ENCODE data around the gene SPINK14. TPM values are rescaled to one million over a fixed set of nuclear protein-coding genes. Genes with fewer than 3 reads are reported as not detected.

The SPINK14 gene
- total RNA-seq, 5 donors from 2014 or later (not counting 1 experiment from before 2014, with no cell fraction given): not detected

- H3K4me1 ChIP-seq (ENCODE audit: control insufficient read depth in 1 of 2, extremely low read depth in 1 of 2, insufficient read depth in 2 of 2, low read length in 2 of 2): no peaks in the 10 kb centered on the region
- H3K27ac ChIP-seq (ENCODE audit: low read length): no peak overlapping the region
- no peaks in the 10 kb centered on the region for H3K9me3 ChIP-seq
- Mint-ChIP-seq H3K27ac (no peak overlapping the region), H3K4me1 (no peaks in the 10 kb centered on the region), H3K4me3 (no peak overlapping the region), H3K27me3 (peaks cover 5 to 10% of the 10 kb centered on the region in 2 donors), H3K36me3 (no peaks in the 10 kb centered on the region), H3K9me3 (peaks cover 0 to 3% (median 0%) of the 10 kb centered on the region in 3 donors)
- no peaks in the 10 kb centered on the region for H3K27me3 ChIP-seq (replicated peaks in 1 of 2; ENCODE audit: control insufficient read depth in 2 of 2, extremely low read depth in 1 of 2, insufficient read depth in 2 of 2, low read length in 1 of 2)
- no CpG with 5 or more reads among the region's 2 CpGs for WGBS (ENCODE audit: insufficient coverage)
- CTCF ChIA-PET: no interaction called here
- no peak overlapping the region for H3K4me3 ChIP-seq (ENCODE audit: control insufficient read depth in 1 of 2, extremely low read depth in 1 of 2, low read length in 1 of 2)
- POLR2A ChIA-PET: no interaction called here
- H3K36me3 ChIP-seq (ENCODE audit: control insufficient read depth in 2 of 2, extremely low read depth in 1 of 2, insufficient read depth in 1 of 2, low read length in 1 of 2): no peaks in the 10 kb centered on the region
- no peak for DNase-seq
- ATAC-seq (replicated peaks in 1 of 4): no peak
These were observed 55.9 kb downstream of the SPINK14 start for GRCh38 chr5:148224117-148224742.

Other genes starting within 250 kb of the SPINK14 start
- under 1 TPM in 1 of 5 donors, not detected in 4; 0.07 TPM for gene SPINK5, start 104.6 kb upstream of the SPINK14 start, total RNA-seq
- gene SPINK6, start 34.5 kb downstream of the SPINK14 start, total RNA-seq: not detected
- not detected for gene MARCOL, start 70.0 kb downstream of the SPINK14 start, total RNA-seq
- not detected for gene SPINK13, start 100.2 kb downstream of the SPINK14 start, total RNA-seq
- not detected for gene SPINK7, start 143.9 kb downstream of the SPINK14 start, total RNA-seq
- gene SPINK9, start 167.0 kb downstream of the SPINK14 start, total RNA-seq: not detected
- gene FBXO38, start 215.4 kb downstream of the SPINK14 start, total RNA-seq: 10 to 100 TPM; 61.0 to 70.8 (median 66.2) TPM